ENCODE measurements around the gene ZNF808. TPM values are rescaled to one million over a fixed set of nuclear protein-coding genes. Genes with fewer than 3 reads are reported as not detected.

ZNF808 gene
- total and polyA plus RNA-seq, 9 of the 15 experiments (the other 6 are each of a cell fraction or from before 2014, with no cell fraction given), result 3.1 to 20.1 (median 10.9) TPM

DNA sequence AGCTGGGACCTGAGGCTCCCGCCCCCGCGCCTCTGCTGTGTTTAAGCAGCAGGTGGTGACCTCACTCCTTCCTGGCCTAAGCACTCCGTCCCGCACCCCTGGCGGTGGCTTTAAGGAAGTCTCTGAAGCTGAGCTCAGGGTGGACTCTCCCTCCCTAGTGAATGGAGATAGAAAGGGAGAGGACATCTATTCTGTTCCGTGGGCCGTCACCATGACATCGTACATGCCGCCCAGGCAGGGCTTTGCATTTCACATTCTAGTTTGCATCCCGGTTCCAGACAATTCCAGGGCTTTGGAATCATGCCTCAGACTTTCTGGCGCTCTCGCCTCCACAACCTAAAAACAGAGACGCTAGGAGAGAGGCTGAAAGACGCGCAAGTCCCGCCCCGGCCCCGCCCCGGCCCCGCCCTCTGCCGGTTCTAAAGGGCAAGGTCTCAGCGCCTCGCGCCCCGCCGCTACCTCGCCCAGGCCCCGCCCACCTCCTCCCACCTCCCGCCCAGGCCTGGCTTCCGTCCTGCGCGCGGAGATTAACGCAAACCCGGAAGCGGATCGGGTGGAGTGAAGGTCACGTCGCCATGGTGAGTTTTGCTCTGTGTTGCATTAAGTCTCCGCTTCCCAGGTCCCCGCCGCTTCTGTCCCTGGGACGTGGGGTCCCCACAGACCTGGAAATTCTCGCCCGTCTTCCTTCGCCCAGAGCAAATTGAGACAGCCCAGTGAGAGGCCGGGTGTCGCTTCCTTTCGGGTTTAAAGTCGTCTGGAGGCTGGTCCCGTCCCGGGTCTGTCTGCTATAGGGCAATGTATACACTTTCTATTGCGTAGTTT, at the start of gene ZNF808 (continued):
- TF ChIP-seq, protein P1, sequence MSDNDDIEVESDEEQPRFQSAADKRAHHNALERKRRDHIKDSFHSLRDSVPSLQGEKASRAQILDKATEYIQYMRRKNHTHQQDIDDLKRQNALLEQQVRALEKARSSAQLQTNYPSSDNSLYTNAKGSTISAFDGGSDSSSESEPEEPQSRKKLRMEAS (CRISPR knock-in tag; IDR thresholded peaks at IDR 0.05), result peak; percentile 16; the same call in 1 of the 2 replicates
- TF ChIP-seq SAP30 (IDR thresholded peaks at IDR 0.05; ENCODE audit: borderline replicate concordance, insufficient read depth, low read depth, low read length, poor library complexity, severe bottlenecking) (peak; percentile 60), POLR2B (IDR thresholded peaks at IDR 0.05; ENCODE audit: low read depth, partially characterized antibody) (peak; percentile 68), SLC30A9 (CRISPR knock-in tag; IDR thresholded peaks at IDR 0.05) (no peak), YY1 (IDR thresholded peaks at IDR 0.05; ENCODE audit: borderline replicate concordance in 1 of 3, control insufficient read depth in 1 of 3, extremely low read depth in 1 of 3, insufficient read depth in 3 of 3, insufficient read length in 1 of 3, insufficient replicate concordance in 2 of 3, low read depth in 1 of 3, low read length in 2 of 3) (peak in 2 of 3 experiments; percentile 25 to 71), CCAR2 (IDR thresholded peaks at IDR 0.05; ENCODE audit: low read depth, low read length) (no peak), KDM2B (CRISPR knock-in tag; IDR thresholded peaks at IDR 0.05) (no peak), TSC22D4 (tag; IDR thresholded peaks at IDR 0.05) (no peak), GATAD2A (IDR thresholded peaks at IDR 0.05) (no peak), ZFP30 (CRISPR knock-in tag; IDR thresholded peaks at IDR 0.05; ENCODE audit: borderline replicate concordance) (no peak), EGR1 (conservative IDR thresholded peaks at IDR 0.05) (peak; percentile 96), TBL1XR1 (IDR thresholded peaks at IDR 0.05; ENCODE audit: low read length in 2 of 2) (no peak), SUPT5H (IDR thresholded peaks at IDR 0.05) (peak; percentile 79), ZNF253 (CRISPR knock-in tag; conservative IDR thresholded peaks at IDR 0.05) (no peak), POLR2AphosphoS2 (IDR thresholded peaks at IDR 0.05; ENCODE audit: low read length) (peak; percentile 56; the same call in 1 of the 2 replicates), MED1 (CRISPR knock-in tag; IDR thresholded peaks at IDR 0.05; ENCODE audit: borderline replicate concordance) (no peak), BACH1 (tag; IDR thresholded peaks at IDR 0.05) (no peak), ZNF239 (CRISPR knock-in tag; IDR thresholded peaks at IDR 0.05) (no peak), CHD1 (IDR thresholded peaks at IDR 0.05; ENCODE audit: low read length) (no peak), ZNF23 (CRISPR knock-in tag; IDR thresholded peaks at IDR 0.05) (no peak), TOE1 (IDR thresholded peaks at IDR 0.05; ENCODE audit: borderline replicate concordance) (peak; percentile 18; the same call in 1 of the 2 replicates), TOE1 (CRISPR knock-in tag; IDR thresholded peaks at IDR 0.05; ENCODE audit: borderline replicate concordance, low read depth) (no peak)
- TF ChIP-seq, protein P2, sequence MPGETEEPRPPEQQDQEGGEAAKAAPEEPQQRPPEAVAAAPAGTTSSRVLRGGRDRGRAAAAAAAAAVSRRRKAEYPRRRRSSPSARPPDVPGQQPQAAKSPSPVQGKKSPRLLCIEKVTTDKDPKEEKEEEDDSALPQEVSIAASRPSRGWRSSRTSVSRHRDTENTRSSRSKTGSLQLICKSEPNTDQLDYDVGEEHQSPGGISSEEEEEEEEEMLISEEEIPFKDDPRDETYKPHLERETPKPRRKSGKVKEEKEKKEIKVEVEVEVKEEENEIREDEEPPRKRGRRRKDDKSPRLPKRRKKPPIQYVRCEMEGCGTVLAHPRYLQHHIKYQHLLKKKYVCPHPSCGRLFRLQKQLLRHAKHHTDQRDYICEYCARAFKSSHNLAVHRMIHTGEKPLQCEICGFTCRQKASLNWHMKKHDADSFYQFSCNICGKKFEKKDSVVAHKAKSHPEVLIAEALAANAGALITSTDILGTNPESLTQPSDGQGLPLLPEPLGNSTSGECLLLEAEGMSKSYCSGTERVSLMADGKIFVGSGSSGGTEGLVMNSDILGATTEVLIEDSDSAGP (CRISPR knock-in tag; IDR thresholded peaks at IDR 0.05), result no peak
- TF ChIP-seq, protein P3, sequence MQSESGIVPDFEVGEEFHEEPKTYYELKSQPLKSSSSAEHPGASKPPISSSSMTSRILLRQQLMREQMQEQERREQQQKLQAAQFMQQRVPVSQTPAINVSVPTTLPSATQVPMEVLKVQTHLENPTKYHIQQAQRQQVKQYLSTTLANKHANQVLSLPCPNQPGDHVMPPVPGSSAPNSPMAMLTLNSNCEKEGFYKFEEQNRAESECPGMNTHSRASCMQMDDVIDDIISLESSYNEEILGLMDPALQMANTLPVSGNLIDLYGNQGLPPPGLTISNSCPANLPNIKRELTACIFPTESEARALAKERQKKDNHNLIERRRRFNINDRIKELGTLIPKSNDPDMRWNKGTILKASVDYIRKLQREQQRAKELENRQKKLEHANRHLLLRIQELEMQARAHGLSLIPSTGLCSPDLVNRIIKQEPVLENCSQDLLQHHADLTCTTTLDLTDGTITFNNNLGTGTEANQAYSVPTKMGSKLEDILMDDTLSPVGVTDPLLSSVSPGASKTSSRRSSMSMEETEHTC (IDR thresholded peaks at IDR 0.05), result no peak
